WI38 (cell line): ENCODE data around the gene XPNPEP2.

ENCODE experiments used
- H3K4me3 ChIP-seq: 2 replicates; pipeline ENCODE4 v1.5.1; 2011; ENCODE audit warnings: low read depth, mild to moderate bottlenecking, control low read depth, low read length
- TF ChIP-seq, protein P1 (sequence below): IDR thresholded peaks from 2 replicates; pipeline ENCODE4 v1.5.1; 2012; ENCODE audit warnings: low read depth, mild to moderate bottlenecking, control low read depth, low read length

Gene XPNPEP2

DNA sequence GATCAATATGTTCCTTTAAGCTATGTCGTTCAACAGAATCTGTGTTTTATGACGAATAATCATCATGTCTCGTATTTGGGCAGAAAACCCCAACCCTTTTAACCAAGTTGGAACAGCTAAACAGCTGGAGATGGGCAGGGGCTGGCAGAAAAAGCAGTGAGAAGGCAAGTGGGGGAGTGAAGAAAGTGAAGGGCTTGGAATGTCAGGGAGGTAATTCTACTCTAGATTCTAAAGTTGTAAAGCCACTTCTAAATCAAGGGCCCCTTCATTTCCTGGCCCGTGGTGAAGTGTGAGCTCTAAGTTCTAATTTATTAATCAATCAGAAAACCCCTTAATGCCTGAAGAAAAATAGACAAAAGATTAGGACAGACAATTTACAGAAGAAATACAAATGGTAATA, 61.4 kb downstream of the XPNPEP2 start:
- H3K4me3 ChIP-seq, result no peak overlapping the region
- TF ChIP-seq, protein P1, sequence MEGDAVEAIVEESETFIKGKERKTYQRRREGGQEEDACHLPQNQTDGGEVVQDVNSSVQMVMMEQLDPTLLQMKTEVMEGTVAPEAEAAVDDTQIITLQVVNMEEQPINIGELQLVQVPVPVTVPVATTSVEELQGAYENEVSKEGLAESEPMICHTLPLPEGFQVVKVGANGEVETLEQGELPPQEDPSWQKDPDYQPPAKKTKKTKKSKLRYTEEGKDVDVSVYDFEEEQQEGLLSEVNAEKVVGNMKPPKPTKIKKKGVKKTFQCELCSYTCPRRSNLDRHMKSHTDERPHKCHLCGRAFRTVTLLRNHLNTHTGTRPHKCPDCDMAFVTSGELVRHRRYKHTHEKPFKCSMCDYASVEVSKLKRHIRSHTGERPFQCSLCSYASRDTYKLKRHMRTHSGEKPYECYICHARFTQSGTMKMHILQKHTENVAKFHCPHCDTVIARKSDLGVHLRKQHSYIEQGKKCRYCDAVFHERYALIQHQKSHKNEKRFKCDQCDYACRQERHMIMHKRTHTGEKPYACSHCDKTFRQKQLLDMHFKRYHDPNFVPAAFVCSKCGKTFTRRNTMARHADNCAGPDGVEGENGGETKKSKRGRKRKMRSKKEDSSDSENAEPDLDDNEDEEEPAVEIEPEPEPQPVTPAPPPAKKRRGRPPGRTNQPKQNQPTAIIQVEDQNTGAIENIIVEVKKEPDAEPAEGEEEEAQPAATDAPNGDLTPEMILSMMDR, result no peak

GRCh38 chrX:129802863-129803262, 64.1 kb downstream of the XPNPEP2 start:
- H3K4me3 ChIP-seq, result no peak overlapping the region
- TF ChIP-seq, protein P1, result no peak

- no peak overlapping the region for H3K4me3 ChIP-seq
- TF ChIP-seq, protein P1, result no peak
Measured at GRCh38 chrX:129804806-129805205, 66.0 kb downstream of the XPNPEP2 start.

DNA sequence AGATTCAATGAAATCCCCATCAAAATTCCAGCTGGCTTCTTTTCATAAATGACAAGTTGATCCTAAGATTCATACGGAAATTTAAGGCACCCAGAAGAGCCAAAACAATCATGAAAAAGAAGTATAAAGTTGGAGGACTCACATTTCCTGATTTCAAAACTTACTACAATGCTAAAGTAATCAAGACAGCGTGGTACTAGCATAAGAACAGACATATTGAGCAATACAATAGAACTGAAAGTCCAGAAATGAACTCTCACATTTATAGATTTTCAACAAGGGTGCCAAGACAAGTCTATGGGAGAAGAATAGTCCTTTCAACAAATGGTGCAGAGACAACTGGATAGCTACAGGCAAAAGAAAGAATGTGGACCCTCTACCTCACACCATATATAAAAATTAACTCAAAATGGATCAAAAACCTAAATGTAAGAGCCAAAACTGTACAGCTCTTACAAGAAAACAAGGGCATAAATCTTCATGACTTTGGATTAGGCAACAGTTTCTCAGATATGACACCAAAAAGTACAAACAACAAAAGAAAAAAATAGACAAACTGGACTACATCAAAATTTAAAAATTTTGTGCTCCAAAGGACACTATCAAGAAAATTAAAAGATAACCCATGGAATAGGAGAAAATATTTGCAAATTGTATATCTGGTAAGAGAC, 69.5 kb downstream of the XPNPEP2 start:
- TF ChIP-seq, protein P1, result no peak
- H3K4me3 ChIP-seq, result no peak overlapping the region

DNA sequence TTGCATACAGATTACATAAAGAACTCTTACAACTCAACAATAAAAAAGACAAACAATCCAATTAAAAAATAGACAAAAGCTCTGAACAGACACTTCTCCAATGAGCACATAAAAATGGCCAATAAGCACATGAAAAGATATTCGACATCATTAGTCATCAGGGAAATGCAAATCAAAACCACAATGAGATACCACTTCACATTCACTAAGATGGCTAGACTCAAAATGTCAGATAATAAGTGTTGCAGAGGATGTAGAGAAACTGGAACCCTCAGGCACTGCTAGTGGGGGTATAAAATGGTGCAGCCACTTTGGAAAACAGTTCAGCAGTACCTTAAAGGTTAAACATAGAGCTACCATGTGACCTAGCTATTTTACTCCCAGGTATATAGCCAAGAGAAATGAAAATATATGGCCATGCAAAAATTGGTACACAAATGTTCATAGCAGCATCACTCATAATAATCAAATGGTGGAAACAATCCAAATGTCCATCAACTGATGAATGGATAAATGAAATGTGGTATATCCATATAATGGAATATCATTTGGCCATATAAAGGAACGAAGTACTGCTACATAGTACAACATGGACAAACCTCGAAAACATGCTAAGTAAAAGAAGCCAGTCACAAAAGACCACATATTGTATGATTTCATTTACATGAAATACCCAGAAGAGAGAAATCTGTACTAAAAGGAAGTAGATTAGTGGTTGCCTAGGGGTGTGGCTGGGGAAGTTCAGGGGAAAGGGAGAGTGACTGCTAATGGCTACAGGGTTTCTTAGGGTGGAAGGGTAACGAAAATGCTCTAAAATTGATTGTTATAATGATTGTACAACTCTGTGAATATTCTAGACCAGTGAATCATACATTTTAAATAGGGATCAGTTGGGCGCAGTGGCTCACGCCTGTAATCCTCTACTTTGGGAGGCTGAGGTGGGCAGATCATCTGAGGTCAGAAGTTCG, 70.3 kb downstream of the XPNPEP2 start:
- no peak overlapping the region for H3K4me3 ChIP-seq

GRCh38 chrX:129813662-129814368, 75.0 kb downstream of the XPNPEP2 start:
- H3K4me3 ChIP-seq, result no peak overlapping the region
- TF ChIP-seq, protein P1, result no peak

More for the DNA sequence above, 70.3 kb downstream of the XPNPEP2 start:
- TF ChIP-seq, protein P1, result no peak
